Natural killer cell (primary cell): Measurements from ENCODE around the gene SLC39A1. TPM values are rescaled to one million over a fixed set of nuclear protein-coding genes. Genes with fewer than 3 reads are reported as not detected.

Experiments
- ATAC-seq, 3 donors: fragments of 150-1000 bp in 2 of 3; fragments of 200-7000 bp in 1 of 3; cut with Tn5 transposase; 1 replicate in 1 of 3; 2 replicates in 2 of 3; pipeline ENCODE4 v1.10.0; 2021; ENCODE audit warnings: mild to moderate bottlenecking in 2 of 3, moderate library complexity in 2 of 3
- DNase-seq, 2 donors: peaks; one replicate each; pipeline versions ENCODE4 v3.0.0 to v3.0.0-alpha.2; 2013 to 2021; ENCODE audit warnings: mixed read lengths in 1 of 2
- H3K27ac ChIP-seq: one replicate; pipeline ENCODE4 v1.5.1; 2013; ENCODE audit warnings: mild to moderate bottlenecking, low read length
- H3K27me3 ChIP-seq: one replicate; pipeline ENCODE4 v1.6.1; 2013; ENCODE audit warnings: low read length; ENCODE audit not compliant: control insufficient read depth, insufficient read depth
- H3K36me3 ChIP-seq: one replicate; pipeline ENCODE4 v1.6.1; 2013; ENCODE audit warnings: low read length; ENCODE audit not compliant: control insufficient read depth, insufficient read depth
- H3K4me1 ChIP-seq: one replicate; pipeline ENCODE4 v1.6.1; 2013; ENCODE audit warnings: low read length; ENCODE audit not compliant: control insufficient read depth, insufficient read depth
- H3K4me3 ChIP-seq: one replicate; pipeline ENCODE4 v1.5.1; 2013; ENCODE audit warnings: low read length
- H3K9me3 ChIP-seq: one replicate; pipeline ENCODE4 v1.6.1; 2013; ENCODE audit warnings: low read length; ENCODE audit not compliant: control insufficient read depth, insufficient read depth
- H3K27ac Mint-ChIP-seq, 2 donors: one replicate each; pipeline ENCODE4 v1.8.0; 2022; ENCODE audit warnings: mild to moderate bottlenecking in 2 of 2, mixed read lengths in 2 of 2, moderate library complexity in 1 of 2
- H3K27me3 Mint-ChIP-seq, 2 donors: one replicate each; pipeline ENCODE4 v1.8.0; 2022; ENCODE audit warnings: low read depth in 2 of 2, mixed read lengths in 2 of 2
- H3K36me3 Mint-ChIP-seq: one replicate; pipeline ENCODE4 v1.8.0; 2022; ENCODE audit warnings: mixed read lengths
- H3K4me1 Mint-ChIP-seq, 2 donors: one replicate each; pipeline ENCODE4 v1.8.0; 2022; ENCODE audit warnings: mixed read lengths in 2 of 2
- H3K4me3 Mint-ChIP-seq: one replicate; pipeline ENCODE4 v1.8.0; 2022; ENCODE audit warnings: mild to moderate bottlenecking, moderate library complexity, mixed read lengths
- H3K9me3 Mint-ChIP-seq, 2 donors: one replicate each; pipeline ENCODE4 v1.8.0; 2022; ENCODE audit warnings: mixed read lengths in 2 of 2
- CTCF ChIP-seq: fragments of 200-600 bp; IDR thresholded peaks from one replicate; pipeline ENCODE4 v1.8.0; 2022; ENCODE audit warnings: antibody characterized with exemption
- WGBS: methylation state at CpG from one replicate; pipeline ENCODE4 v1.1.7; 2013; ENCODE audit warnings: missing lambda C conversion rate; ENCODE audit not compliant: insufficient coverage; 5-methylcytosine and 5-hydroxymethylcytosine counted together
- intact Hi-C: fragments of 100-400 bp; cut with micrococcal nuclease; formaldehyde crosslinking; loops from one replicate; pipeline ENCODE4 v1.14.2; 2022
- total RNA-seq, 4 donors: library from RNA; stranded (reverse); fragments of 120-200 nt in 1 of 4; gene quantifications; one replicate each; pipeline versions ENCODE4 v1.2.3 to v1.2.4, GENCODE V29; 2013 to 2022

Gene SLC39A1
- total RNA-seq, 3 donors from 2014 or later (not counting 1 experiment from before 2014, with no cell fraction given) = 20.7 to 21.5 (median 21.2) TPM

GRCh38 chr1:153941826-153942725 lies 21.3 kb downstream of the SLC39A1 start:
- peaks cover 53% of the 10 kb centered on the region for H3K36me3 ChIP-seq
- peaks cover 46% of the 10 kb centered on the region for H3K4me1 ChIP-seq
- peak overlapping the region; percentile 37 for H3K4me3 Mint-ChIP-seq
- H3K9me3 ChIP-seq = no peaks in the 10 kb centered on the region
- no peaks in the 10 kb centered on the region for H3K9me3 Mint-ChIP-seq
- H3K27me3 Mint-ChIP-seq = no peaks in the 10 kb centered on the region
- WGBS = 96% methylated on average over 34 of the region's 34 CpGs
- H3K4me1 Mint-ChIP-seq = peaks cover 44 to 64% of the 10 kb centered on the region in 2 donors
- no peak for TF ChIP-seq CTCF
- no peak overlapping the region for H3K4me3 ChIP-seq
- peak overlapping the region; percentile 70 to 92 for H3K27ac Mint-ChIP-seq
- no peak overlapping the region for H3K27ac ChIP-seq
- intact Hi-C loops = no loop called here
- ATAC-seq (no peak), DNase-seq (no peak)
- H3K27me3 ChIP-seq = no peaks in the 10 kb centered on the region
- no peaks in the 10 kb centered on the region for H3K36me3 Mint-ChIP-seq

GRCh38 chr1:153940756-153941155 lies 22.6 kb downstream of the SLC39A1 start:
- peaks cover 41% of the 10 kb centered on the region for H3K4me1 ChIP-seq
- no peaks in the 10 kb centered on the region for H3K9me3 ChIP-seq
- H3K27ac Mint-ChIP-seq = peak overlapping the region; percentile 30 to 81
- H3K9me3 Mint-ChIP-seq = no peaks in the 10 kb centered on the region
- 95% methylated on average over 8 of the region's 8 CpGs for WGBS
- peaks cover 39 to 57% of the 10 kb centered on the region in 2 donors for H3K4me1 Mint-ChIP-seq
- H3K4me3 Mint-ChIP-seq = no peak overlapping the region
- DNase-seq = no peak
- TF ChIP-seq CTCF = no peak
- H3K4me3 ChIP-seq = no peak overlapping the region
- intact Hi-C loops = no loop called here
- H3K36me3 ChIP-seq = peaks cover 67% of the 10 kb centered on the region
- H3K27ac ChIP-seq = no peak overlapping the region
- H3K27me3 Mint-ChIP-seq = no peaks in the 10 kb centered on the region
- no peaks in the 10 kb centered on the region for H3K27me3 ChIP-seq
- H3K36me3 Mint-ChIP-seq = no peaks in the 10 kb centered on the region
- ATAC-seq = no peak

GRCh38 chr1:153939476-153939875 lies 23.9 kb downstream of the SLC39A1 start:
- DNase-seq (no peak), ATAC-seq (no peak)
- WGBS = 94% methylated on average over 12 of the region's 12 CpGs
- Mint-ChIP-seq H3K4me1 (peaks cover 26 to 47% of the 10 kb centered on the region in 2 donors), H3K9me3 (no peaks in the 10 kb centered on the region), H3K27me3 (no peaks in the 10 kb centered on the region), H3K36me3 (no peaks in the 10 kb centered on the region), H3K4me3 (no peak overlapping the region), H3K27ac (peak overlapping the region; percentile 30 to 81)
- no peaks in the 10 kb centered on the region for H3K27me3 ChIP-seq
- intact Hi-C loops = no loop called here
- no peak overlapping the region for H3K27ac ChIP-seq
- peaks cover 77% of the 10 kb centered on the region for H3K36me3 ChIP-seq
- no peaks in the 10 kb centered on the region for H3K9me3 ChIP-seq
- no peak for TF ChIP-seq CTCF
- H3K4me3 ChIP-seq = no peak overlapping the region
- peaks cover 31% of the 10 kb centered on the region for H3K4me1 ChIP-seq
